Endothelial cell of umbilical vein (primary cell): ENCODE results near the gene CRYGS. TPM values are rescaled to one million over a fixed set of nuclear protein-coding genes. Genes with fewer than 3 reads are reported as not detected.

Experiments
- BruUV-seq: library from RNA; stranded (reverse); fragments of 400-500 nt; replicated peaks from 2 replicates; lab custom pipeline; 2021; lab: Mats Ljungman, UMichigan
- CTCF ChIA-PET: fragments of 300-600, 350-600 bp; sonication (Branson Sonifier 250); formaldehyde crosslinking; loops from one replicate; lab custom pipeline; 2021; ENCODE audit warnings: antibody characterized with exemption, inconsistent platforms; lab: Charles Lee
- POLR2A ChIA-PET: fragments of 300-600, 350-600 bp; sonication (Branson Sonifier 250); formaldehyde crosslinking; loops from one replicate; lab custom pipeline; 2021; ENCODE audit warnings: antibody characterized with exemption, inconsistent platforms; lab: Charles Lee
- DNase-seq: peaks from one replicate; pipeline ENCODE4 v3.0.0-alpha.2; 2011; ENCODE audit warnings: low read depth, low spot score
- FAIRE-seq: peaks from 2 replicates; lab custom pipeline; 2011; peaks lifted over from hg19 to GRCh38; lab: Jason Lieb, UNC
- H2AFZ ChIP-seq: 2 replicates; pipeline ENCODE4 v1.6.0; 2012; ENCODE audit warnings: low read depth, low read length, control low read depth, inconsistent platforms
- H3K27ac ChIP-seq: 2 replicates; pipeline ENCODE4 v1.5.1; 2011; ENCODE audit warnings: low read depth, mild to moderate bottlenecking, control low read depth, low read length, moderate library complexity; ENCODE audit not compliant: insufficient read depth
- H3K27me3 ChIP-seq, 2 experiments: 2 replicates each; pipeline versions ENCODE4 v1.6.0 to v1.6.1; 2011; ENCODE audit warnings: low read length in 2 of 2, mixed read lengths in 1 of 2; ENCODE audit not compliant: control insufficient read depth in 2 of 2, insufficient read depth in 2 of 2
- H3K36me3 ChIP-seq, 2 experiments: 2 replicates in 1 of 2; 3 replicates in 1 of 2; pipeline ENCODE4 v1.5.1; 2011; ENCODE audit warnings: low read length in 2 of 2, mild to moderate bottlenecking in 1 of 2, moderate library complexity in 1 of 2; ENCODE audit not compliant: control insufficient read depth in 2 of 2, insufficient read depth in 2 of 2; ENCODE audit errors: extremely low read depth in 1 of 2
- H3K4me1 ChIP-seq: 3 replicates; pipeline ENCODE4 v1.5.1; 2011; ENCODE audit warnings: mild to moderate bottlenecking, low read length; ENCODE audit not compliant: control insufficient read depth, insufficient read depth; ENCODE audit errors: extremely low read depth
- H3K4me2 ChIP-seq: 2 replicates; pipeline ENCODE4 v1.6.1; 2011; ENCODE audit warnings: low read length, control low read depth, mixed read lengths; ENCODE audit not compliant: insufficient read depth
- H3K4me3 ChIP-seq, 3 experiments: fragments of 200-600 bp in 1 of 3; sonication (generic), shearing (Covaris generic) in 1 of 3; replicated peaks in 1 of 3; 2 replicates each; pipeline ENCODE4 v1.5.1; 2011 to 2016; ENCODE audit warnings: control low read depth in 3 of 3, low read length in 3 of 3, mild to moderate bottlenecking in 2 of 3, inconsistent platforms in 1 of 3, low read depth in 1 of 3, moderate library complexity in 1 of 3; ENCODE audit not compliant: insufficient read depth in 1 of 3
- H3K79me2 ChIP-seq: 2 replicates; pipeline ENCODE4 v1.6.0; 2012; ENCODE audit warnings: low read length, inconsistent platforms; ENCODE audit not compliant: control insufficient read depth, insufficient read depth
- H3K9ac ChIP-seq: replicated peaks from 2 replicates; pipeline ENCODE3; 2011; ENCODE audit warnings: low read length, control low read depth; ENCODE audit not compliant: insufficient read depth; ENCODE audit errors: extremely low read depth
- H3K9me1 ChIP-seq: replicated peaks from 3 replicates; pipeline ENCODE4 v1.6.0; 2011; ENCODE audit warnings: mild to moderate bottlenecking, low read length; ENCODE audit not compliant: control insufficient read depth, insufficient read depth; ENCODE audit errors: extremely low read depth
- H3K9me3 ChIP-seq: replicated peaks from 2 replicates; pipeline ENCODE4 v1.5.1; 2012; ENCODE audit warnings: low read length, inconsistent platforms; ENCODE audit not compliant: control insufficient read depth, insufficient read depth
- H4K20me1 ChIP-seq: replicated peaks from 2 replicates; pipeline ENCODE3; 2011; ENCODE audit warnings: mild to moderate bottlenecking, low read length; ENCODE audit not compliant: control insufficient read depth, insufficient read depth; ENCODE audit errors: extremely low read depth
- CTCF ChIP-seq, 2 donors: IDR thresholded peaks; 1 replicate in 1 of 2; 2 replicates in 1 of 2; pipeline ENCODE4 v1.5.1; 2011; ENCODE audit warnings: low read length in 2 of 2, mild to moderate bottlenecking in 2 of 2, moderate library complexity in 2 of 2, control low read depth in 1 of 2, inconsistent platforms in 1 of 2, low read depth in 1 of 2; ENCODE audit not compliant: insufficient read depth in 1 of 2; ENCODE audit errors: extremely low read depth in 1 of 2
- EZH2 ChIP-seq: IDR thresholded peaks from 2 replicates; pipeline ENCODE4 v1.6.1; 2012; ENCODE audit warnings: borderline replicate concordance, low read depth, mild to moderate bottlenecking, moderate library complexity, low read length, inconsistent platforms; ENCODE audit not compliant: severe bottlenecking
- FOS ChIP-seq: IDR thresholded peaks from 2 replicates; pipeline ENCODE4 v1.6.1; 2011; ENCODE audit warnings: mild to moderate bottlenecking, low read length, moderate library complexity, borderline replicate concordance; ENCODE audit not compliant: insufficient read depth
- GATA2 ChIP-seq: IDR thresholded peaks from 2 replicates; pipeline ENCODE4 v1.7.0; 2011; ENCODE audit warnings: low read depth, mild to moderate bottlenecking, moderate library complexity, mixed read lengths, low read length; ENCODE audit not compliant: insufficient read length, insufficient read depth
- JUN ChIP-seq: IDR thresholded peaks from 2 replicates; pipeline ENCODE4 v1.6.1; 2011; ENCODE audit warnings: borderline replicate concordance, low read depth; ENCODE audit not compliant: insufficient read length, insufficient read depth
- MAX ChIP-seq: IDR thresholded peaks from 2 replicates; pipeline ENCODE4 v1.6.1; 2011; ENCODE audit not compliant: insufficient read depth, insufficient read length
- MYC ChIP-seq: IDR thresholded peaks from one replicate; pipeline ENCODE4 v1.6.1; 2011; ENCODE audit warnings: mild to moderate bottlenecking, low read depth, low read length
- POLR2A ChIP-seq: IDR thresholded peaks from 2 replicates; pipeline ENCODE4 v1.6.1; 2012; ENCODE audit warnings: low read depth, mild to moderate bottlenecking, control low read depth, low read length
- POLR2AphosphoS5 ChIP-seq: IDR thresholded peaks from 2 replicates; pipeline ENCODE4 v1.6.1; 2012; ENCODE audit warnings: low read depth, mild to moderate bottlenecking, control low read depth, low read length, moderate library complexity; ENCODE audit not compliant: insufficient read depth
- dilution Hi-C: fragments of 300-500 bp; cut with MboI; formaldehyde crosslinking; loops from one replicate; pipeline ENCODE4 v1.15.0; 2019; ENCODE audit warnings: low sequenced_read_pairs; ENCODE audit not compliant: extremely low pct_ligation_motif_present
- intact Hi-C: fragments of 100-400 bp; cut with micrococcal nuclease; formaldehyde crosslinking; loops from one replicate; pipeline ENCODE4 v1.10.0; 2022
- polyA plus RNA-seq, 4 experiments: library from polyadenylated mRNA; depleted of rRNA in 3 of 4; stranded (reverse) in 3 of 4; unstranded in 1 of 4; fragments of >200 nt; gene quantifications; 2 replicates each; pipeline versions ENCODE4 v1.2.1 to v1.2.3, GENCODE V29; 2011 to 2012; ENCODE audit warnings: missing spikeins in 1 of 4
- total RNA-seq: library from RNA; stranded (reverse); gene quantifications from 2 replicates; pipeline ENCODE4 v1.2.3, GENCODE V29; 2021

The CRYGS gene
- total and polyA plus RNA-seq, 2 donors (not counting 3 experiments of a cell fraction or from before 2014, with no cell fraction given): 5.0 TPM

- no peaks in the 10 kb centered on the region for H3K79me2 ChIP-seq
- CTCF ChIA-PET: interaction anchor here (1.1 kb wide), 1 partner anchor 553 kb away, joined by 3 read pairs; no protein-coding TSS in a partner anchor
- no TSS peak for BruUV-seq
- H3K9me3 ChIP-seq: no peaks in the 10 kb centered on the region
- H3K4me3 ChIP-seq: no peak overlapping the region
- no peak overlapping the region for H3K27ac ChIP-seq
- DNase-seq (no peak), FAIRE-seq (no peak)
- TF ChIP-seq POLR2A (no peak), GATA2 (no peak), EZH2 (no peak), CTCF (IDR thresholded peaks at IDR 0.05; ENCODE audit: extremely low read depth in 1 of 2, insufficient read depth in 1 of 2, low read depth in 1 of 2, low read length in 2 of 2) (no peak), JUN (no peak), POLR2AphosphoS5 (no peak), MAX (no peak), MYC (no peak), FOS (no peak)
- H3K4me1 ChIP-seq: no peaks in the 10 kb centered on the region
- no peaks in the 10 kb centered on the region for H3K27me3 ChIP-seq
- no peak overlapping the region for H3K4me2 ChIP-seq
- no peaks in the 10 kb centered on the region for H3K36me3 ChIP-seq
- H3K9ac ChIP-seq: no peak overlapping the region
- H2AFZ ChIP-seq: no peak overlapping the region
- intact Hi-C loops: no loop called here
- H3K9me1 ChIP-seq: no peaks in the 10 kb centered on the region
- dilution Hi-C loops: no loop called here
- POLR2A ChIA-PET: no interaction called here
- no peaks in the 10 kb centered on the region for H4K20me1 ChIP-seq
Measured at GRCh38 chr3:186496635-186497034, 47.5 kb downstream of the CRYGS start.
